Activated naive CD8-positive, alpha-beta T cell treated with anti-CD3 and anti-CD28 coated beads, Interleukin-2, amount 50 U/mL, for 16 hours (primary cell): ENCODE measurements around the gene OLA1.
A peak's percentile ranks its signal among the peaks of the same experiment; 100 is the strongest.

ENCODE experiments used
- DNase-seq: peaks from one replicate; pipeline ENCODE4 v3.0.0-alpha.2; 2020; ENCODE audit warnings: low read depth, low spot score

OLA1 gene

GRCh38 chr2:174066871-174067270, 181.5 kb downstream of the OLA1 start:
- no peak for DNase-seq

- no peak for DNase-seq
These were observed 184.7 kb downstream of the OLA1 start for GRCh38 chr2:174063492-174064092.

GRCh38 chr2:174062934-174063333, 185.4 kb downstream of the OLA1 start:
- DNase-seq = no peak

- no peak for DNase-seq
These were observed 188.5 kb downstream of the OLA1 start for GRCh38 chr2:174059884-174060244.

- no peak for DNase-seq
These were observed 189.0 kb downstream of the OLA1 start for GRCh38 chr2:174059178-174059883.

- DNase-seq = no peak
These were observed 189.9 kb downstream of the OLA1 start for GRCh38 chr2:174058456-174058855.

- no peak for DNase-seq
These were observed 190.3 kb downstream of the OLA1 start for GRCh38 chr2:174058026-174058425.

- DNase-seq = no peak
These were observed 193.4 kb downstream of the OLA1 start for GRCh38 chr2:174054926-174055325.

GRCh38 chr2:174053355-174054151, 194.8 kb downstream of the OLA1 start:
- DNase-seq = no peak

- no peak for DNase-seq
These were observed 195.8 kb downstream of the OLA1 start for GRCh38 chr2:174052584-174052976.

- DNase-seq = no peak
These were observed 196.4 kb downstream of the OLA1 start for GRCh38 chr2:174051741-174052583.

GRCh38 chr2:174051068-174051467, 197.3 kb downstream of the OLA1 start:
- no peak for DNase-seq

GRCh38 chr2:174049895-174050294, 198.4 kb downstream of the OLA1 start:
- DNase-seq = no peak

- DNase-seq = no peak
These were observed 200.1 kb downstream of the OLA1 start for GRCh38 chr2:174048243-174048642.

- no peak for DNase-seq
These were observed 200.6 kb downstream of the OLA1 start for GRCh38 chr2:174047746-174048145.

GRCh38 chr2:174046172-174046571, 202.2 kb downstream of the OLA1 start:
- DNase-seq = no peak

GRCh38 chr2:174044556-174044955, 203.8 kb downstream of the OLA1 start:
- no peak for DNase-seq

GRCh38 chr2:174040417-174040701, 208.0 kb downstream of the OLA1 start:
- DNase-seq = no peak

GRCh38 chr2:174039551-174040416, 208.5 kb downstream of the OLA1 start:
- DNase-seq = peak; percentile 63

- DNase-seq = no peak
These were observed 209.9 kb downstream of the OLA1 start for GRCh38 chr2:174038462-174038861.

GRCh38 chr2:174036825-174037224, 211.5 kb downstream of the OLA1 start:
- no peak for DNase-seq
